GM19193 (cell line): ENCODE data around the gene PROX1.

Experiments
- POLR2A ChIP-seq: IDR thresholded peaks from 4 replicates; pipeline ENCODE4 v1.6.1; 2011; ENCODE audit not compliant: insufficient read depth, insufficient read length; ENCODE audit errors: extremely low read depth

Gene PROX1

DNA sequence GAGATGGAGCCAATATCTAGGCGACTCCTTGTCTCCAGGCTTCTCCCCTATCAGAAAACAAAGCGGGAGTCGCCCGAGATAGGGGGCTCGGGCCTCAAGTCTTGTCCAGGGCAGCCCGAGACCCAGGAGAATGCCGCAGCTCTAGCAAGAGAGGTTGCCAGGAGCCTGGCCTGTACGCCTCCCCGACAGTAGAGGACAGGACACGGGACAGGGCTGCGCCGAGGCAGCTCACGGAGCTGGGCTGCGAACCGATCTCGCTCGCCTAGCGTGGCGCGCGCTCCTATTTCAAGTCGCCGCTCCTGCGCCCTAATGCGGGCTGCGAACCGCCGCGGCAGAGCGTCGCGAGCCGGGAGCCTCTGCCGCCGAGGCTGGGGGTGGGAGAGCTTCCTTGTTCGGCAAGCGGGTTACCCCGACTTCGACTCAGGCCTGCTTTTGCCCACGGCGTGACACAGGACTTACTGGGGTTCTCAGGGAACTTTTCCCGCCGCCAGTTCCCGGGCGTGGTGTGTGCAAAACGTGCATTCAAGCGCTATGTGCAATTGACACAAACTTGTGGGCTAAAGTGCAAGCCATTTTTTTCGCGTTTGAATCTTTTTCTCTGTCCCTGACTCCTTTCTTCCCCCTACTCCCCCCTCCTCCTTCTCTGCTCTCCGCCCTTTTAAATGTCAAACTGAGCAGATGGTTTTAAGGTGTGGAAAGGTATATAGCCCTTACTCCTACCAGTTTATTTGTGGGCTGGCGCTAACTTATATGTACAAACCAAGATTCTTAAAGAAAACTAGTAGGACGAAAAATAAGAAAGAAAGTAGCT, 2.4 kb upstream of the PROX1 start:
- no peak for TF ChIP-seq POLR2A

DNA sequence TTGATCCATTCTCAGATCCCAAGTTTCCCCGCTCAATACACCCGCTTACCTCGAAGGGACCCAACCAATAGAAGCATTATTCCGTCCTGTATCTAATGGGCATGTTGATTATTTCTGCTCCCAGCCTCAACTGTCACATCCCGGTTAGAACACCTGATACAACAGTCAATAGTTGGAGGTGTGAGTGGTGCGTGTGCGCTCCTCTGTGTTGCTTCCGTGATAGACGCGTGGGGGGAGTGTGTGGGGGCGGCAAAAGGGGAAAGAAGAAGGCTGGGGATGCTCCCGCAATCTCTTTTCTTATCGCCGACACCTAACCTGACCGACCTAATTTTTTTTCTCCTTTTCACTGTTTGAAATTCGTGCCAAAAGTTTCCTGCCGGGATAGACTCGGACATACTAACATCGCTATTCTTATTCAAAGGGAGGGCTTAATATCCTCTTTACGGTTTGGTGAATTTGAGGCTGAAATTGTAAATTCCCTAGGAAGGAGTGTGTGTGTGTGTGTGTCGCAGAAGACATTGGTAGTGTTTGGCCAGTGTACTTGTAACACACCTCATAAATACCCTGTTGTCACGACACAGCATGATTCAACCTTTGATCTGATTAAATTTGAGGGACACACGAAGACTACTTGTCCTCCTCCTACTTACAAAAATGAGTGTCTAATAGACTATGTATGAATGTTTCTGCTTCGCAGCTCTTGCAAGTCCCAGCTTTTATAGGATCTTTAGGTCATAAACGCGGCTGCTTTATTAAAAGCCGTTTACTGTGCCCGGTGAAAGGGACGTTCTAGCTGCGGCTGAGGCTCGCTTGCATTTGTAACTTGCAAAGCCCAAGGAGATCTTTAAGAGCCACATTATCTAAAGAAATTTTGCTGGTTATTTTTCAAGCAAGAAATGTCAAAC, 1.5 kb upstream of the PROX1 start:
- no peak for TF ChIP-seq POLR2A

DNA sequence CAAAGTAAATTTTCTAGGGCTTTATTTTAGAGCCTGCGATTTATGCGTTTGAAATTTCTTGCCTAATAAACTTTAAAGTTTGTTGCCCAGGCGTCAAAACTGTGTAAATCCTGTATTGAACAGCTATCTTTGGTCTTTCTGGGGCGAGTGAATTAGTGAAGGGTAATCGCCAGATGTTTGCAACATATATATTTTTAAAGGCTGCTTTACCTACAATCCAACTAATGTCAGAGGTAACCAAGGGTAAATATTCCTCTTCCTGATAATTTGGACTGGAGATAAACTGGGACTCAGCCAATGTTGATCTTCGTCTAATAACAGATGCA, 885 bp upstream of the PROX1 start:
- TF ChIP-seq POLR2A, result no peak

DNA sequence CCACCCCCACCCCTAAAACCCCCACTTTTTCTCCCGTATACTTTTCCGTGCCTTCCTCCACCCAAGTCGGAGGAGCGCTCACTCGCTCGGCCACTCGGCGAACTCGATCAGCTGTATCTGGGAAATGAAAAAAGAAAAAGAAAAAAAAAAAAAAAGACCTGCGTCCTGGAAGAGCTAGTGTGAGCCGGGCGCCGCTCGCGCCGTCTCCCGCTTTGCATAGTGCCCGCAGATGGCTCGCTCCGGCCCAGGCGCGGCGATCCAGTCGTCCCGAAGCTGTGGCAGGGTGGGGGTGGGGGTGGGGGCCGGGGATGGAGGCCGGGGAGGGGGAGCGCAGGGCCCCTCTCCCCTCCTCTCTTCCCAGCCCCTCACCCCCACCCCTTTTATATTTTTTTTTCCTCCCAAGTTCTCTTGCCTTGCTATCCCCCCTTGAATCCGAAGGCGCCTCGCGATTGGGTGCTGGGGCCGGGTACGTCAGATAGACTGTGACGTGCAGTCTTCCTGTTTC, 299 bp upstream of the PROX1 start:
- no peak for TF ChIP-seq POLR2A

DNA sequence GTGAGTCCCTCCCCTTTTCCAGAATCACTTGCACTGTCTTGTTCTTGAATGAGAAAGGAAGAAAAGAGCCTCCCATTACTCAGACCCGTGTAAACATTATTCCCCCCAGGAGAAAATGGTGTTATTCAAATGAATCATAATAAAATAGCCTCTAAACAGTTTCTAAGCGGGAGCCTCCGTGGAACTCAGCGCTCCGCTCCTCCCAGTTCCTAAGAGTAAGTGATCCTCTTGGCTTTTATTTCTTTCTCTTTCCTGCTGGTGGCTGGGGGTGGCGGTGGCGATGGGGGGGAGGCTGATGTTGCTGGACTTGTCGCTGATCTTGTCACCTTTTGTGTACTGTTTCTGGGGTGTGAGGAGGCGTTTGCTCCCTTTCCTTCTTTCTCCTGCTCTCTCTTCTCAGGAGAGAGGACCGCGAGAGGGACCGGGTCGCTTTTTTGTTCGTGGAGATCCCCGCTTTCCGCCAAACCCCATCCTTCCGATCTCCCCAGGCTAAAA, 781 bp downstream of the PROX1 start:
- no peak for TF ChIP-seq POLR2A

DNA sequence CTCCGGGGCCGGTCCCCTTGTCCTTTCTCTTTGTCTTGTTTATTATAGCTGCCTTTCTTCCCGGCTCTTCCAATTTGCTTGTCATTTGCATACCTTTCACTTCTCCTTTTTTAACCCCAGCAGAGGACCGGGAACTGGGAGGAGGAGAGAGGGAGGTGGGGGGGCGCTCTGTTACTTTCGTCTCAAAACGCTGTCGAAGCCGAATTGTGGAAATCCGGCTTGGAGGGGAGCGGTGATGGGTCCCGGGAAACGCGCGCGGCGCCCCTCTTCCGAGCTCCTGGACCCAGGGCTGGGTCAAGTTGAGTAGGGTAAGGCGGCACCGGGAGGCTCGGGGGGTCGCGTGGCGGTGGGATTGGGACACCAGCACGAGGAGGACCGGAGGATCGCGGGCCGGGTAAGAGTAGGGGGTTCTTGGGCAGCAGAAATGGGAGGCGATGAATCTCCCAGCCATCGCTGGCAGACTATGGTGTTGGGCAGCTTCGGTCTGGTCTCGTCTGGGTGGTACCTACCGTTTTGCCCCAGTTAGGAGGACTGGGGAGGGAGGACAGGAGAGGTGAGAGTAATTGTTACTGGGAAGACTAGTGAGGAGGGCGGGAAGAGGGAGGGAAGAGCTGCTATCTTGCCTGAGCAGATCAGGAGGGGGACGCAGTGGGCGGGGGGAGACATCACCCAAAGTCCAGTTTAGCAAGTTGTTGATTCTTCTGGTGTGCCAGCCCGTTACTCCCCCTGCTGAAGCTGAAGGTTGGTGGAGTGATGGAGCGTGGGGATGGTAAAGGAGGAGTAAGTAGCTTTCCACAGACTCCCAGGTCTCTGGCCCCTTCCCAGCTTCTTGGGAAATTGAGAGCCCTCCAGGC, 1.5 kb downstream of the PROX1 start:
- no peak for TF ChIP-seq POLR2A

DNA sequence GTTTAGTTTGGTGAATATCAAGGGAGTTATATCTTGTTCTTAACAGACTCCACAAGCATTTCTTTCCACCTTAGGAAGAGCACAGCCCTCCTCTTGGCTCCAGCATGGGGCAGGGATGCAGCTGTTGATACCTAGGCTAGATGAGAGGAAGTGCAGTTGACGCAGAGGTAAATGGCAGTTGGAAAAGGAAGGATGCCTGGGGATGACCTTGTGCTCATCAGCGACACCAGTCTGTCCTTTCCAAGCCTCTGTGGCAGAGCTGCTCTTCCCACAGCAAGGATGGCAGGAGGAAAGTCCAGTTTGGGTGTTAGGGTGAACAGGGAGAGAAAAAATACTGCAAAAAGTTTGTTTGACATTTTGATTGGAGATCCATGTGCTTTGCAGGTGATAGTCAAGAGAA, 6.2 kb downstream of the PROX1 start:
- no peak for TF ChIP-seq POLR2A

DNA sequence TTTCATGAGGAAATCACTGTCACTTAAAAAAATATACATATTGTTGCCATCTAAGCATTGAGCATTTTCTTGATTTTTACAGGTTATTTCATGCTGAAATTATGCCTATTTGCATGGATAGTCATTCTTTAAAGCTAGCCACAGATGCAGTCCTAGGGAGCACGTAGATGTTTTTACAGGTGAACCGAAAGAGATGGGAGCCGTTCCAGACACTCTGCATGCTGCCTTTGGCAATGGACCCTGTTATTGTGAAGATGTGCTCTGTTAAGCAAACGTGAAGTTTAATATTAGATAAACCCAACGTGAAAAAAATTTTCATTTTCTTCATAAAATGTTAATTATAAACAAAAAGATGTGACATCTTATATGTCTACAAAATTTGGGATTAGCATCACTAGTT, 7.1 kb downstream of the PROX1 start:
- TF ChIP-seq POLR2A, result no peak

DNA sequence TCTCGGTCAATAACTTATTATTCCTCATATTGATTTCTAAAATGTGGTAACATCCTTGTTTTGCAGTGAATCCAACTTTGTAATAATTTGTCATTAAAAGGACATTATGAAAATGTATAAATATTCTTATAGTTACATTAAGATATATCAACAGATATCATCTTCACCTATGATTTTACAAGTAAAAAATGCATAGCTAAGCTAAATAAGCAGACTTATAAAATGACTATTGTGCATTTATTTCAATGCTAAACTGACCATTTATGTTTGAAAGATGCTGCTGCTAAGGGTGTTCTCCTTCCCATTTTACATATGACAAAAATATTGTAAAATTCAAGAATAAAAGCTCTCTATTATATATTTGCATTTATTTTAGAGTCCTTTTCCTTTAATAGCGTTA, 7.8 kb downstream of the PROX1 start:
- TF ChIP-seq POLR2A, result no peak

DNA sequence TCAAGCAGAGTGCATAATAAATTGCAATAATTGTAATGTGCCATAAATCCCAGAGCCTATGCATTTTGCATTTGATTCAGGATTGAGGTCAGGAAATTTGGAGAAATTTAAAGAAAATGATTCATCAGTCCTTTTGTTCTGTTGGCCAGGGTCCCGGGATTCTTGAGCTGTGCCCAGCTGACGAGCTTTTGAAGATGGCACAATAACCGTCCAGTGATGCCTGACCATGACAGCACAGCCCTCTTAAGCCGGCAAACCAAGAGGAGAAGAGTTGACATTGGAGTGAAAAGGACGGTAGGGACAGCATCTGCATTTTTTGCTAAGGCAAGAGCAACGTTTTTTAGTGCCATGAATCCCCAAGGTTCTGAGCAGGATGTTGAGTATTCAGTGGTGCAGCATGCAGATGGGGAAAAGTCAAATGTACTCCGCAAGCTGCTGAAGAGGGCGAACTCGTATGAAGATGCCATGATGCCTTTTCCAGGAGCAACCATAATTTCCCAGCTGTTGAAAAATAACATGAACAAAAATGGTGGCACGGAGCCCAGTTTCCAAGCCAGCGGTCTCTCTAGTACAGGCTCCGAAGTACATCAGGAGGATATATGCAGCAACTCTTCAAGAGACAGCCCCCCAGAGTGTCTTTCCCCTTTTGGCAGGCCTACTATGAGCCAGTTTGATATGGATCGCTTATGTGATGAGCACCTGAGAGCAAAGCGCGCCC, 8.7 kb downstream of the PROX1 start:
- no peak for TF ChIP-seq POLR2A

DNA sequence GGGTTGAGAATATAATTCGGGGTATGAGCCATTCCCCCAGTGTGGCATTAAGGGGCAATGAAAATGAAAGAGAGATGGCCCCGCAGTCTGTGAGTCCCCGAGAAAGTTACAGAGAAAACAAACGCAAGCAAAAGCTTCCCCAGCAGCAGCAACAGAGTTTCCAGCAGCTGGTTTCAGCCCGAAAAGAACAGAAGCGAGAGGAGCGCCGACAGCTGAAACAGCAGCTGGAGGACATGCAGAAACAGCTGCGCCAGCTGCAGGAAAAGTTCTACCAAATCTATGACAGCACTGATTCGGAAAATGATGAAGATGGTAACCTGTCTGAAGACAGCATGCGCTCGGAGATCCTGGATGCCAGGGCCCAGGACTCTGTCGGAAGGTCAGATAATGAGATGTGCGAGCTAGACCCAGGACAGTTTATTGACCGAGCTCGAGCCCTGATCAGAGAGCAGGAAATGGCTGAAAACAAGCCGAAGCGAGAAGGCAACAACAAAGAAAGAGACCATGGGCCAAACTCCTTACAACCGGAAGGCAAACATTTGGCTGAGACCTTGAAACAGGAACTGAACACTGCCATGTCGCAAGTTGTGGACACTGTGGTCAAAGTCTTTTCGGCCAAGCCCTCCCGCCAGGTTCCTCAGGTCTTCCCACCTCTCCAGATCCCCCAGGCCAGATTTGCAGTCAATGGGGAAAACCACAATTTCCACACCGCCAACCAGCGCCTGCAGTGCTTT, 9.4 kb downstream of the PROX1 start:
- TF ChIP-seq POLR2A, result no peak

DNA sequence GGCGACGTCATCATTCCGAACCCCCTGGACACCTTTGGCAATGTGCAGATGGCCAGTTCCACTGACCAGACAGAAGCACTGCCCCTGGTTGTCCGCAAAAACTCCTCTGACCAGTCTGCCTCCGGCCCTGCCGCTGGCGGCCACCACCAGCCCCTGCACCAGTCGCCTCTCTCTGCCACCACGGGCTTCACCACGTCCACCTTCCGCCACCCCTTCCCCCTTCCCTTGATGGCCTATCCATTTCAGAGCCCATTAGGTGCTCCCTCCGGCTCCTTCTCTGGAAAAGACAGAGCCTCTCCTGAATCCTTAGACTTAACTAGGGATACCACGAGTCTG, 10.0 kb downstream of the PROX1 start:
- TF ChIP-seq POLR2A, result no peak

DNA sequence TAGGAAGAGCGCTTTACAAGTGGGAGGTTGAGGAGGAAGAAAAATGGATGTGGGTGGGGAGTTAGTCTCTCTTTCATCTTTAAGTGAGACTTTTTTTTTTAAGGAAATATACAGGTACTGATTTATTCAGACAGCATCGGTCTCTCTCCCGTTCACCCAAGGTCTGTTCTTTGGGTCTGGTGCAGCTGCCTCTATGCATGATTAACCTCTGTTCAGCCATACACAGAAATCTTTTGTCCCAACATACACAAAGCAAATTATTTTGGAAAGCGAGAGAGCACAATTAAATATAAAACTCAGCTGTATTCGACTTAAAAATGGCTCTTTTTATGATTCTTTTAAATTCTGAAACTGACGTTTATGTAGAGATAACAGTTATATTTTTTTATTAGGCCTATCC, 11.0 kb downstream of the PROX1 start:
- TF ChIP-seq POLR2A, result no peak

DNA sequence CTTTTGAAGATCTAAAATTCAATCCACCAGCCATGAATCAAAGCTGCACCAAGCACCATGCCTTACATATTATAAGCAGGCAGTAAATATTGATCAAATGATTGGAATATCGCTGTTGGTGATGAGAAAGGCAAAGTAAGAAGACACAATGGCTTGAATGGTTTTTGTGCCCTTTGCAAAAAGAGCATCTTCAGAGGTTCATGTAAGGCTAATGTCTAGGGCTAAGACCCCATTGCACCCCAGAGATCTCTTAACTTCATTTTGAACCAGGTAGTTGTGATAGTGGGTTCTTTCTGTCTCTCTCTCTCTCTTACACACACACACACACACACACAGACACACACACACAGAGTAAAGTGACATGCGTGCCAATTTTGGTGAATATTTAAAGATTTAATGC, 12.0 kb downstream of the PROX1 start:
- no peak for TF ChIP-seq POLR2A
